Esophagus squamous epithelium (tissue), 5 donors: ENCODE measurements around the gene PIN1. TPM values are rescaled to one million over a fixed set of nuclear protein-coding genes. Genes with fewer than 3 reads are reported as not detected.

ENCODE experiments used
- DNase-seq: peaks from one replicate; lab custom pipeline; 2025; lab: John Stamatoyannopoulos, UW
- H3K27ac ChIP-seq, 4 donors: fragments of 200-600 bp; sonication (generic); one replicate each; pipeline ENCODE4 v1.5.1; 2016 to 2019; ENCODE audit warnings: mild to moderate bottlenecking in 1 of 4
- H3K27me3 ChIP-seq, 4 donors: fragments of 200-600 bp; sonication (generic); 1 replicate in 3 of 4; 2 replicates in 1 of 4; pipeline versions ENCODE4 v1.5.1 to v1.6.0; 2017 to 2021; ENCODE audit warnings: antibody characterized with exemption in 1 of 4
- H3K36me3 ChIP-seq, 3 donors: fragments of 200-600 bp; sonication (generic); one replicate each; pipeline ENCODE4 v1.5.1; 2016 to 2019
- H3K4me1 ChIP-seq, 3 donors: fragments of 200-600 bp; sonication (generic); one replicate each; pipeline ENCODE4 v1.5.1; 2017 to 2019
- H3K4me3 ChIP-seq, 4 donors: fragments of 200-600 bp; sonication (generic); 1 replicate in 3 of 4; 2 replicates in 1 of 4; pipeline ENCODE4 v1.5.1; 2016 to 2019; ENCODE audit warnings: mild to moderate bottlenecking in 2 of 4, moderate library complexity in 1 of 4
- H3K9me3 ChIP-seq, 3 donors: fragments of 200-600 bp; sonication (generic); one replicate each; pipeline ENCODE4 v1.5.1; 2016 to 2019
- CTCF ChIP-seq, 6 experiments: fragments of 450-650 bp in 4 of 6; fragments of 200-600 bp in 2 of 6; sonication (generic) in 2 of 6; IDR thresholded peaks; one replicate each; pipeline ENCODE4 v1.5.1; 2016 to 2019; ENCODE audit warnings: antibody characterized with exemption in 6 of 6, mild to moderate bottlenecking in 4 of 6, moderate library complexity in 4 of 6
- POLR2A ChIP-seq, 4 donors: fragments of 450-650 bp; IDR thresholded peaks; one replicate each; pipeline ENCODE4 v1.6.1; 2017; ENCODE audit warnings: antibody characterized with exemption in 4 of 4, mild to moderate bottlenecking in 4 of 4, moderate library complexity in 3 of 4
- WGBS, 2 donors: methylation state at CpG; one replicate each; pipeline ENCODE4 v1.1.5; 2018; 5-methylcytosine and 5-hydroxymethylcytosine counted together
- intact Hi-C: fragments of 100-400 bp; cut with DNase I; formaldehyde crosslinking; loops from one replicate; pipeline ENCODE4 v1.15.0; 2022
- total RNA-seq, 4 donors: library from RNA; depleted of rRNA; stranded (reverse); fragments of >200 nt; gene quantifications; one replicate each; pipeline ENCODE4 v1.1.0, GENCODE V29; 2016
- donor health status: DM: yes; HTN: yes; CAD: no.

The PIN1 gene
- total RNA-seq, 4 donors from 2014 or later, result 61.1 to 77.1 (median 67.6) TPM

GRCh38 chr19:9861503-9861902 is 26.4 kb downstream of the PIN1 start:
- no peaks in the 10 kb centered on the region for H3K27me3 ChIP-seq
- H3K9me3 ChIP-seq, result no peaks in the 10 kb centered on the region
- intact Hi-C loops, result no loop called here
- peaks cover 0 to 13% (median 0%) of the 10 kb centered on the region in 3 donors for H3K36me3 ChIP-seq
- TF ChIP-seq CTCF (IDR thresholded peaks at IDR 0.05) (no peak), POLR2A (IDR thresholded peaks at IDR 0.05) (no peak)
- H3K4me3 ChIP-seq, result no peak overlapping the region
- H3K27ac ChIP-seq, result no peak overlapping the region
- H3K4me1 ChIP-seq, result no peaks in the 10 kb centered on the region
- no peak for DNase-seq
- WGBS, 2 donors, result 83 to 100% methylated on average over 1 of the region's 1 CpG

DNA sequence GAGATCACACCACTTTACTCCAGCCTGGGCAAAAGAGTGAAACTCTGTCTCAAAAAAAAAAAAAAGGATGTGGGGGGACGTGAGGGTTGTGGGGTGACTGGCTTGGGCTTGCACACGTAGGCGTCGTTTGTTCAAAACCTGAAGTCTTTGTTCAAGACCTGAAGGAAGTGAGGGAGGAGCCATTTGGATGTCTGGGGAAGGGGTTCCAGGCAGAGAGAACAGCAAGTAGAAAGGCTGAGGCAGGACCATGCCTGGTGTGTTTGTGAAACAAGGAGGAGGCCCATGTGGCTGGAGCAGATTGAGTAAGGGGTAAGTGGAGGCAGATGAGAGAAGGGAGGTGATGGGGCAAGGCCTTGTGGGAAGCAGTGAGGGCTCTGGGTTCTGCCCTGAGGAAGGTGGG is 27.8 kb downstream of the PIN1 start:
- intact Hi-C loops, result no loop called here
- Histone ChIP-seq H3K36me3 (no peaks in the 10 kb centered on the region), H3K4me3 (no peak overlapping the region), H3K9me3 (no peaks in the 10 kb centered on the region), H3K27ac (no peak overlapping the region), H3K27me3 (no peaks in the 10 kb centered on the region), H3K4me1 (no peaks in the 10 kb centered on the region)
- DNase-seq, result no peak
- WGBS, 2 donors, result 57 to 64% methylated on average over 4 of the region's 4 CpGs
- no peak for TF ChIP-seq POLR2A (IDR thresholded peaks at IDR 0.05)
- TF ChIP-seq CTCF (IDR thresholded peaks at IDR 0.05), result no peak

DNA sequence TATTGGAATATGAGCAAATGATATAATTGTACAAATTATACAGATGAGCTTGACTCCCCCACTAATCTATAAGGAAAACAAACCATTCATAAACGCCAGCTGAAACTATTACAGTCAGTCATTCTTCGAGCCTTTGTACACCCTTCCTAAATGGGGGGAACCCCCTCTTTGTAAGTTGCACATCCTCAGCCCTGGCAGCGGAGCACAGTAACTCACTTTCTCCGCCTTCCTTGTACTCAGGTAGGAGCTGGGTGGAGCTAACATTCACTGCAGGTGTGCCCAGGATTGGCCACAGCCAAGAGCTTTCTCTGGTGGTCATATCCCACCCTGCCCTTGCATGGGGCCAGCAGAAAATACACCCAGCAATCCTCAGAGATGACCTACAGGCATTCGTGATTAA is 28.6 kb downstream of the PIN1 start:
- DNase-seq, result no peak
- TF ChIP-seq CTCF (IDR thresholded peaks at IDR 0.05), result no peak
- Histone ChIP-seq H3K36me3 (no peaks in the 10 kb centered on the region), H3K4me3 (no peak overlapping the region), H3K9me3 (no peaks in the 10 kb centered on the region), H3K27me3 (no peaks in the 10 kb centered on the region), H3K27ac (no peak overlapping the region), H3K4me1 (no peaks in the 10 kb centered on the region)
- 56% methylated on average over 5 of the region's 5 CpGs for WGBS, 2 donors
- intact Hi-C loops, result no loop called here

DNA sequence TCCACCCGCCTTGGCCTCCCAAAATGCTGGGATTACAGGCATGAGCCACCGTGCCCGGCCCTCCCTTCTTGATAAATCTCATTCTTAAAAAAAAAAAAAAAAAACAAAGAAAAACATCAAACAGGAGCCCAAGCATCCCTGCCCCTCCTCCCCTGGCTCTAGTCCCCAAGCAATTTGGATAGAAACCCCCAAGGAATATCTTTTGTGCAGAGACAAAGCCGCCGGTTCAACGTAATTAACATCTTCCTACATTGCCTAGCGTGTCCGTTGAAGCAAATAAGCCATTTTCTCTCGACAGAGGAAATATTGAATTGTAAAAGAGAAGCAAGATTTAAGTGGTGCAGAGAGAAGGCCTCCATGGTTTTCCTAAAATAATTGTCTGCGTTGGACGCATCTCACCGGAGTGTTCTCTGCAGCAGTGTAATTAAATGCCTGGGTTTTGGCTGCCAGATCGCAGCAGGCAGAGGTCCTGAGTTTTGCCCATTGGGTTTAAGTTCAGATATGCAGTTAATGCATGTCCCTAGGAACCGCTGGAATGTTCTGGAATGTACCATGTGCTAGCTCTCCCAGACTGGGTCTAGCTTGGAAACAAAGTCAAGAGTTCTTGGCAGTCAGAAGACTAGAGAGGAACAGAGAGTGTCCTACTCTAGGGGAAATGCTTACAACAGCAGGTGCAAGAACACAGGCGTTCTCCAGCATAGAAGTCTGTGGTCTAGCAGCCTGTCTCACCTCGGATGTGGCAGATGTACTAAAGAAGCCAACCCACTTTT is 30.8 kb downstream of the PIN1 start:
- Histone ChIP-seq H3K9me3 (no peaks in the 10 kb centered on the region), H3K27ac (no peak overlapping the region), H3K4me1 (no peaks in the 10 kb centered on the region), H3K27me3 (no peaks in the 10 kb centered on the region), H3K36me3 (no peaks in the 10 kb centered on the region), H3K4me3 (no peak overlapping the region)
- TF ChIP-seq CTCF (IDR thresholded peaks at IDR 0.05) (no peak), POLR2A (IDR thresholded peaks at IDR 0.05) (no peak)
- DNase-seq, result no peak
- 83 to 84% methylated on average over 15 of the region's 16 CpGs for WGBS, 2 donors
- intact Hi-C loops, result no loop called here

- no peaks in the 10 kb centered on the region for H3K9me3 ChIP-seq
- TF ChIP-seq POLR2A (IDR thresholded peaks at IDR 0.05), result no peak
- no peak for TF ChIP-seq CTCF (IDR thresholded peaks at IDR 0.05)
- H3K4me3 ChIP-seq, result no peak overlapping the region
- no peaks in the 10 kb centered on the region for H3K36me3 ChIP-seq
- H3K27ac ChIP-seq, result no peak overlapping the region
- intact Hi-C loops, result no loop called here
- DNase-seq, result no peak
- 75 to 76% methylated on average over 6 to 7 of the region's 7 CpGs for WGBS, 2 donors
- H3K4me1 ChIP-seq, result no peaks in the 10 kb centered on the region
- no peaks in the 10 kb centered on the region for H3K27me3 ChIP-seq
Observed at GRCh38 chr19:9868983-9869617, 34.0 kb downstream of the PIN1 start.
